Measurements from ENCODE around the gene PRSS8. TPM values are rescaled to one million over a fixed set of nuclear protein-coding genes. Genes with fewer than 3 reads are reported as not detected.
"Not testable (repeated sequence)": the region's sequence is repeated elsewhere in the genome, so short reads cannot be mapped to it uniquely, and the experiment has no call there.

PRSS8 gene
- total and polyA plus RNA-seq, 2 donors (not counting 3 experiments of a cell fraction or from before 2014, with no cell fraction given): 0.12 TPM; not detected in 1

- FAIRE-seq (no peak), DNase-seq (ENCODE audit: low read depth, low spot score) (no peak)
- ChIA-PET CTCF (interaction anchor here (0.8 to 2.6 kb wide), 35 partner anchors 9 to 728 kb away, joined by 3 to 31 read pairs (median 7); partner anchors contain the start of genes ARMC5, FUS, HSD3B7 and KAT8), POLR2A (interaction anchor here (0.6 to 2.7 kb wide), 5 partner anchors 24 to 86 kb away, joined by 4 to 37 read pairs (median 6); partner anchors contain the start of genes FUS, KAT8, ZNF646 and ZNF668)
- H3K9ac ChIP-seq (replicated peaks; ENCODE audit: extremely low read depth, insufficient read depth, low read length): peak overlapping the region; percentile 7
- intact Hi-C loops (cut with micrococcal nuclease) (loop anchor here (1.0 to 5.0 kb wide), 9 partner anchors 24 to 732 kb away; partner anchors contain the start of genes BCKDK, FUS, HSD3B7 and KAT8), dilution Hi-C loops (cut with MboI; ENCODE audit: extremely low pct_ligation_motif_present, low sequenced_read_pairs) (no loop called here)
- H3K27ac ChIP-seq (ENCODE audit: insufficient read depth, low read depth, low read length): peak overlapping the region; percentile 30
- no peaks in the 10 kb centered on the region for H4K20me1 ChIP-seq (replicated peaks; ENCODE audit: control insufficient read depth, extremely low read depth, insufficient read depth, low read length)
- peak overlapping the region; percentile 20 for H3K4me2 ChIP-seq (ENCODE audit: insufficient read depth, low read length)
- H3K79me2 ChIP-seq (ENCODE audit: control insufficient read depth, insufficient read depth, low read length): no peaks in the 10 kb centered on the region
- BruUV-seq (replicated peaks): no TSS peak
- H3K9me1 ChIP-seq (replicated peaks; ENCODE audit: control insufficient read depth, extremely low read depth, insufficient read depth, low read length): no peaks in the 10 kb centered on the region
- TF ChIP-seq, protein P1, sequence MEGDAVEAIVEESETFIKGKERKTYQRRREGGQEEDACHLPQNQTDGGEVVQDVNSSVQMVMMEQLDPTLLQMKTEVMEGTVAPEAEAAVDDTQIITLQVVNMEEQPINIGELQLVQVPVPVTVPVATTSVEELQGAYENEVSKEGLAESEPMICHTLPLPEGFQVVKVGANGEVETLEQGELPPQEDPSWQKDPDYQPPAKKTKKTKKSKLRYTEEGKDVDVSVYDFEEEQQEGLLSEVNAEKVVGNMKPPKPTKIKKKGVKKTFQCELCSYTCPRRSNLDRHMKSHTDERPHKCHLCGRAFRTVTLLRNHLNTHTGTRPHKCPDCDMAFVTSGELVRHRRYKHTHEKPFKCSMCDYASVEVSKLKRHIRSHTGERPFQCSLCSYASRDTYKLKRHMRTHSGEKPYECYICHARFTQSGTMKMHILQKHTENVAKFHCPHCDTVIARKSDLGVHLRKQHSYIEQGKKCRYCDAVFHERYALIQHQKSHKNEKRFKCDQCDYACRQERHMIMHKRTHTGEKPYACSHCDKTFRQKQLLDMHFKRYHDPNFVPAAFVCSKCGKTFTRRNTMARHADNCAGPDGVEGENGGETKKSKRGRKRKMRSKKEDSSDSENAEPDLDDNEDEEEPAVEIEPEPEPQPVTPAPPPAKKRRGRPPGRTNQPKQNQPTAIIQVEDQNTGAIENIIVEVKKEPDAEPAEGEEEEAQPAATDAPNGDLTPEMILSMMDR (IDR thresholded peaks at IDR 0.05; ENCODE audit: extremely low read depth in 1 of 2, insufficient read depth in 1 of 2, low read depth in 1 of 2, low read length in 2 of 2): no peak
- peak; percentile 8 for TF ChIP-seq POLR2A (IDR thresholded peaks at IDR 0.05; ENCODE audit: low read depth, low read length)
- TF ChIP-seq FOS (IDR thresholded peaks at IDR 0.05; ENCODE audit: borderline replicate concordance, insufficient read depth, low read length): no peak
- no peaks in the 10 kb centered on the region for H3K9me3 ChIP-seq (replicated peaks; ENCODE audit: control insufficient read depth, insufficient read depth, low read length)
- peaks cover 13% of the 10 kb centered on the region for H3K4me1 ChIP-seq (ENCODE audit: control insufficient read depth, extremely low read depth, insufficient read depth, low read length)
- H3K36me3 ChIP-seq (ENCODE audit: control insufficient read depth in 2 of 2, extremely low read depth in 1 of 2, insufficient read depth in 2 of 2, low read length in 2 of 2): no peaks in the 10 kb centered on the region
- peak overlapping the region; percentile 37 for H2AFZ ChIP-seq (ENCODE audit: low read depth, low read length)
- H3K27me3 ChIP-seq (ENCODE audit: control insufficient read depth in 2 of 2, insufficient read depth in 2 of 2, low read length in 2 of 2): peaks cover 0 to 10% of the 10 kb centered on the region in 2 experiments
- peak overlapping the region in 2 of 3 experiments; percentile 6 to 13 for H3K4me3 ChIP-seq (replicated peaks in 1 of 3; ENCODE audit: insufficient read depth in 1 of 3, low read depth in 1 of 3, low read length in 3 of 3)
Measured at GRCh38 chr16:31141489-31142108, 6.1 kb upstream of the PRSS8 start.

- DNase-seq (ENCODE audit: low read depth, low spot score); H3K79me2 ChIP-seq (ENCODE audit: control insufficient read depth, insufficient read depth, low read length); H3K9ac ChIP-seq (replicated peaks; ENCODE audit: extremely low read depth, insufficient read depth, low read length); H4K20me1 ChIP-seq (replicated peaks; ENCODE audit: control insufficient read depth, extremely low read depth, insufficient read depth, low read length); H2AFZ ChIP-seq (ENCODE audit: low read depth, low read length); POLR2A ChIA-PET; FAIRE-seq; H3K4me2 ChIP-seq (ENCODE audit: insufficient read depth, low read length); dilution Hi-C loops (cut with MboI; ENCODE audit: extremely low pct_ligation_motif_present, low sequenced_read_pairs); H3K36me3 ChIP-seq (ENCODE audit: control insufficient read depth in 2 of 2, extremely low read depth in 1 of 2, insufficient read depth in 2 of 2, low read length in 2 of 2); H3K9me1 ChIP-seq (replicated peaks; ENCODE audit: control insufficient read depth, extremely low read depth, insufficient read depth, low read length); BruUV-seq (replicated peaks); H3K9me3 ChIP-seq (replicated peaks; ENCODE audit: control insufficient read depth, insufficient read depth, low read length); H3K27ac ChIP-seq (ENCODE audit: insufficient read depth, low read depth, low read length); H3K27me3 ChIP-seq (ENCODE audit: control insufficient read depth in 2 of 2, insufficient read depth in 2 of 2, low read length in 2 of 2); H3K4me3 ChIP-seq (replicated peaks in 1 of 3; ENCODE audit: insufficient read depth in 1 of 3, low read depth in 1 of 3, low read length in 3 of 3): not testable (repeated sequence)
- intact Hi-C loops (cut with micrococcal nuclease): loop anchor here (5.0 kb wide), 1 partner anchor 34 kb away; the partner anchor contains the start of gene BCKDK
- CTCF ChIA-PET: interaction anchor here (1.6 to 2.6 kb wide), 2 partner anchors 49 to 206 kb away, joined by 3 to 7 read pairs; no protein-coding TSS in a partner anchor
- H3K4me1 ChIP-seq (ENCODE audit: control insufficient read depth, extremely low read depth, insufficient read depth, low read length): peaks cover 13% of the 10 kb centered on the region
Measured at GRCh38 chr16:31141071-31141469, 5.5 kb upstream of the PRSS8 start.

Measured in endothelial cell of umbilical vein (primary cell).